Measurements from ENCODE around the gene SYNDIG1L. TPM values are rescaled to one million over a fixed set of nuclear protein-coding genes. Genes with fewer than 3 reads are reported as not detected.

The SYNDIG1L gene
- total and polyA plus RNA-seq, 10 of the 15 experiments (the other 5 are each of a cell fraction or from before 2014, with no cell fraction given): 0.04 TPM; not detected in 9

DNA sequence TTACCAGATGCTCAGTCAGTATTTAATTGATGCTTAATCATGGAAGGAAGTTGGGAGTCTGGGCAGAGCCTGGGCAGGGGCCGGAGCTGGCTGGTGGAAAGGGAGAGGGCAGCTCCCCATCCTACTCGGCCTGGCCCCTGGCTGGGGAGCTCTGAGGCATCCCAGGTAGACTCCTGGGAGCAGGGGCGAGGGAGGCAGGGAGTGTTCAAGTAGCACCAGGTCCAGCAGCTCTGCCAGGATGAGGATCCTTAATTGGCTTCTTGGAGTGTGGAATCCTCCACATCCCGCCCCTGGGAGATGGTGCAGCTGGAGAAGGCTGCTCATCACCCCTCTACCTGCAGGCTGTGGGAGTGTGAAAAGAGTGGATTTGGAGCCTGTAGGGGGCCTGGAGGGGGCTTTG, 30.9 kb downstream of the SYNDIG1L start:
- ChIA-PET CTCF (no interaction called here), SMC1A (ENCODE audit: uncharacterized antibody, unreplicated experiment) (no interaction called here), RAD21 (ENCODE audit: unreplicated experiment) (no interaction called here), POLR2A (no interaction called here)
- intact Hi-C loops (cut with micrococcal nuclease; ENCODE audit: unreplicated experiment): no loop called here
- Histone ChIP-seq H3K36me3 (ENCODE audit: control insufficient read depth in 2 of 2, insufficient read depth in 2 of 2, low read length in 1 of 2) (no peaks in the 10 kb centered on the region), H3K4me1 (ENCODE audit: control insufficient read depth, insufficient read depth, low read length) (no peaks in the 10 kb centered on the region), H3K79me2 (ENCODE audit: control insufficient read depth, insufficient read depth, low read length) (no peaks in the 10 kb centered on the region), H3K4me2 (ENCODE audit: control insufficient read depth, insufficient read depth) (no peak overlapping the region), H3K9me3 (replicated peaks; ENCODE audit: control insufficient read depth, insufficient read depth, low read length) (no peaks in the 10 kb centered on the region), H4K20me1 (ENCODE audit: control insufficient read depth, insufficient read depth) (no peaks in the 10 kb centered on the region), H3K9ac (ENCODE audit: control insufficient read depth, insufficient read depth, low read length) (no peak overlapping the region), H3K4me3 (no peak overlapping the region), H3K27ac (ENCODE audit: control insufficient read depth, insufficient read depth) (no peak overlapping the region), H2AFZ (ENCODE audit: control insufficient read depth, low read depth, low read length) (no peak overlapping the region), H3K27me3 (replicated peaks in 1 of 2; ENCODE audit: control insufficient read depth in 2 of 2, insufficient read depth in 2 of 2, low read length in 1 of 2) (peaks cover 0 to 3% of the 10 kb centered on the region in 2 experiments; a peak in 2 of 4 replicates)
- no peak for ATAC-seq
- no peak for FAIRE-seq
- DNase-seq (ENCODE audit: low read depth, low spot score): no peak
- WGBS (ENCODE audit: insufficient coverage, insufficient replicate concordance, low lambda C conversion rate, missing lambda C conversion rate): 20% methylated on average over 4 of the region's 4 CpGs
- BruUV-seq (replicated peaks): no TSS peak
- in situ Hi-C loops (cut with MboI): no loop called here
- TF ChIP-seq YY1 (IDR thresholded peaks at IDR 0.05; ENCODE audit: low read depth, low read length): no peak
- TF ChIP-seq, protein P1, sequence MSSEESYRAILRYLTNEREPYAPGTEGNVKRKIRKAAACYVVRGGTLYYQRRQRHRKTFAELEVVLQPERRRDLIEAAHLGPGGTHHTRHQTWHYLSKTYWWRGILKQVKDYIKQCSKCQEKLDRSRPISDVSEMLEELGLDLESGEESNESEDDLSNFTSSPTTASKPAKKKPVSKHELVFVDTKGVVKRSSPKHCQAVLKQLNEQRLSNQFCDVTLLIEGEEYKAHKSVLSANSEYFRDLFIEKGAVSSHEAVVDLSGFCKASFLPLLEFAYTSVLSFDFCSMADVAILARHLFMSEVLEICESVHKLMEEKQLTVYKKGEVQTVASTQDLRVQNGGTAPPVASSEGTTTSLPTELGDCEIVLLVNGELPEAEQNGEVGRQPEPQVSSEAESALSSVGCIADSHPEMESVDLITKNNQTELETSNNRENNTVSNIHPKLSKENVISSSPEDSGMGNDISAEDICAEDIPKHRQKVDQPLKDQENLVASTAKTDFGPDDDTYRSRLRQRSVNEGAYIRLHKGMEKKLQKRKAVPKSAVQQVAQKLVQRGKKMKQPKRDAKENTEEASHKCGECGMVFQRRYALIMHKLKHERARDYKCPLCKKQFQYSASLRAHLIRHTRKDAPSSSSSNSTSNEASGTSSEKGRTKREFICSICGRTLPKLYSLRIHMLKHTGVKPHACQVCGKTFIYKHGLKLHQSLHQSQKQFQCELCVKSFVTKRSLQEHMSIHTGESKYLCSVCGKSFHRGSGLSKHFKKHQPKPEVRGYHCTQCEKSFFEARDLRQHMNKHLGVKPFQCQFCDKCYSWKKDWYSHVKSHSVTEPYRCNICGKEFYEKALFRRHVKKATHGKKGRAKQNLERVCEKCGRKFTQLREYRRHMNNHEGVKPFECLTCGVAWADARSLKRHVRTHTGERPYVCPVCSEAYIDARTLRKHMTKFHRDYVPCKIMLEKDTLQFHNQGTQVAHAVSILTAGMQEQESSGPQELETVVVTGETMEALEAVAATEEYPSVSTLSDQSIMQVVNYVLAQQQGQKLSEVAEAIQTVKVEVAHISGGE (CRISPR knock-in tag; IDR thresholded peaks at IDR 0.05): no peak
- TF ChIP-seq ETV6 (conservative IDR thresholded peaks at IDR 0.05 in 1 of 2, IDR thresholded peaks at IDR 0.05 in 1 of 2; ENCODE audit: borderline replicate concordance in 1 of 2, low read depth in 1 of 2): no peak
- TF ChIP-seq ZNF217 (IDR thresholded peaks at IDR 0.05): no peak
- no peak for TF ChIP-seq ATF7 (IDR thresholded peaks at IDR 0.05; ENCODE audit: low read depth)
- no peak for TF ChIP-seq CUX1 (IDR thresholded peaks at IDR 0.05; ENCODE audit: insufficient replicate concordance, low read depth, low read length)
- TF ChIP-seq, protein P2, sequence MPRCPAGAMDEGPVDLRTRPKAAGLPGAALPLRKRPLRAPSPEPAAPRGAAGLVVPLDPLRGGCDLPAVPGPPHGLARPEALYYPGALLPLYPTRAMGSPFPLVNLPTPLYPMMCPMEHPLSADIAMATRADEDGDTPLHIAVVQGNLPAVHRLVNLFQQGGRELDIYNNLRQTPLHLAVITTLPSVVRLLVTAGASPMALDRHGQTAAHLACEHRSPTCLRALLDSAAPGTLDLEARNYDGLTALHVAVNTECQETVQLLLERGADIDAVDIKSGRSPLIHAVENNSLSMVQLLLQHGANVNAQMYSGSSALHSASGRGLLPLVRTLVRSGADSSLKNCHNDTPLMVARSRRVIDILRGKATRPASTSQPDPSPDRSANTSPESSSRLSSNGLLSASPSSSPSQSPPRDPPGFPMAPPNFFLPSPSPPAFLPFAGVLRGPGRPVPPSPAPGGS (IDR thresholded peaks at IDR 0.05; ENCODE audit: borderline replicate concordance, insufficient read depth, low read depth, low read length, poor library complexity, severe bottlenecking): no peak
- no peak for TF ChIP-seq CREB1 (IDR thresholded peaks at IDR 0.05; ENCODE audit: low read depth)
- TF ChIP-seq NFYA (IDR thresholded peaks at IDR 0.05; ENCODE audit: borderline replicate concordance, low read depth, low read length): no peak
- TF ChIP-seq MEF2A (IDR thresholded peaks at IDR 0.05; ENCODE audit: insufficient read depth, low read depth, low read length): no peak
- no peak for TF ChIP-seq TAF1 (IDR thresholded peaks at IDR 0.05; ENCODE audit: borderline replicate concordance, low read depth, low read length)
- TF ChIP-seq ZNF384 (IDR thresholded peaks at IDR 0.05; ENCODE audit: borderline replicate concordance, low read depth, low read length): no peak
- TF ChIP-seq ASH2L (IDR thresholded peaks at IDR 0.05; ENCODE audit: borderline replicate concordance, low read depth): no peak
- TF ChIP-seq NFYB (IDR thresholded peaks at IDR 0.05; ENCODE audit: insufficient read depth, low read depth, low read length): no peak
- no peak for TF ChIP-seq KLF5 (IDR thresholded peaks at IDR 0.05; ENCODE audit: partially characterized antibody)

Data from GM12878 (cell line).